DOHH2 (cell line): ENCODE data around the gene PSMA8.

ENCODE experiments used
- CTCF ChIP-seq: fragments of 200-600 bp; sonication (generic); IDR thresholded peaks from one replicate; pipeline ENCODE4 v1.5.1; 2014; ENCODE audit warnings: antibody characterized with exemption, mild to moderate bottlenecking, low read depth, low read length; ENCODE audit not compliant: poor library complexity, severe bottlenecking
- EZH2phosphoT487 ChIP-seq: fragments of 200-600 bp; sonication (generic); IDR thresholded peaks from 2 replicates; pipeline ENCODE4 v1.6.1; 2017; ENCODE audit warnings: borderline replicate concordance, mild to moderate bottlenecking, antibody characterized with exemption, low read length, moderate library complexity, mixed read lengths

- no peak for TF ChIP-seq CTCF
- TF ChIP-seq EZH2phosphoT487: no peak
Observed at GRCh38 chr18:26205318-26205717, 71.6 kb downstream of the PSMA8 start.
